Measurements from ENCODE around the gene NOC3L.

- TF ChIP-seq L3MBTL2 (conservative IDR thresholded peaks at IDR 0.05) (no peak), FOXA1 (IDR thresholded peaks at IDR 0.05) (no peak), SUZ12 (IDR thresholded peaks at IDR 0.05) (no peak)
Observed at GRCh38 chr10:94327649-94328048, 35.1 kb downstream of the NOC3L start.
